GM21528 (cell line): ENCODE measurements around the gene SCGN.

ENCODE experiments used
- ATAC-seq: cut with Tn5 transposase; IDR thresholded peaks from one replicate; pipeline ENCODE4 v1.9.1; 2021; ENCODE audit warnings: mild to moderate bottlenecking, moderate library complexity; ENCODE audit not compliant: unreplicated experiment, low FRiP score

SCGN gene

GRCh38 chr6:25652007-25652515 is at the start of gene SCGN:
Gene SCGN (plus strand): TSS chr6:25652215. CDS start chr6:25652404, 189 bp downstream.
- ATAC-seq, result no peak

GRCh38 chr6:25602674-25602982 is 49.4 kb upstream of the SCGN start:
- ATAC-seq, result no peak

- ATAC-seq, result no peak
These were observed 48.8 kb upstream of the SCGN start for GRCh38 chr6:25603251-25603650.

- ATAC-seq, result no peak
These were observed 45.9 kb upstream of the SCGN start for GRCh38 chr6:25606151-25606550.

GRCh38 chr6:25608558-25609174 is 43.3 kb upstream of the SCGN start:
- ATAC-seq, result no peak

GRCh38 chr6:25612666-25613065 is 39.3 kb upstream of the SCGN start:
- no peak for ATAC-seq

- ATAC-seq, result no peak
These were observed 38.6 kb upstream of the SCGN start for GRCh38 chr6:25613415-25613814.

- ATAC-seq, result no peak
These were observed 38.0 kb upstream of the SCGN start for GRCh38 chr6:25614052-25614451.

GRCh38 chr6:25615471-25615870 is 36.5 kb upstream of the SCGN start:
- ATAC-seq, result no peak

- no peak for ATAC-seq
These were observed 34.0 kb upstream of the SCGN start for GRCh38 chr6:25617997-25618396.

GRCh38 chr6:25619217-25619616 is 32.8 kb upstream of the SCGN start:
- ATAC-seq, result no peak

GRCh38 chr6:25620391-25620790 is 31.6 kb upstream of the SCGN start:
- no peak for ATAC-seq

GRCh38 chr6:25623065-25623464 is 28.9 kb upstream of the SCGN start:
- no peak for ATAC-seq

- no peak for ATAC-seq
These were observed 28.1 kb upstream of the SCGN start for GRCh38 chr6:25623879-25624278.

GRCh38 chr6:25627001-25627400 is 25.0 kb upstream of the SCGN start:
- no peak for ATAC-seq

- no peak for ATAC-seq
These were observed 23.4 kb upstream of the SCGN start for GRCh38 chr6:25628471-25629197.

GRCh38 chr6:25629198-25629576 is 22.8 kb upstream of the SCGN start:
- no peak for ATAC-seq

GRCh38 chr6:25630508-25631278 is 21.3 kb upstream of the SCGN start:
- no peak for ATAC-seq

- no peak for ATAC-seq
These were observed 16.1 kb upstream of the SCGN start for GRCh38 chr6:25635886-25636317.

- no peak for ATAC-seq
These were observed 14.8 kb upstream of the SCGN start for GRCh38 chr6:25637211-25637610.

GRCh38 chr6:25637960-25638434 is 14.0 kb upstream of the SCGN start:
- ATAC-seq, result no peak
